ENCODE data around the gene PPP1R3F. TPM values are rescaled to one million over a fixed set of nuclear protein-coding genes. Genes with fewer than 3 reads are reported as not detected.

The PPP1R3F gene
- total RNA-seq, 2 experiments from 2014 or later = 3.2 to 3.5 TPM

GRCh38 chrX:49247916-49248811 is 21.4 kb upstream of the PPP1R3F start:
- CTCF ChIA-PET = no interaction called here
- POLR2A ChIA-PET = interaction anchor here (0.5 kb wide), 1 partner anchor 47 kb away, joined by 3 read pairs; no protein-coding TSS in a partner anchor

GRCh38 chrX:49249071-49249470 is 20.5 kb upstream of the PPP1R3F start:
- POLR2A ChIA-PET = no interaction called here
- CTCF ChIA-PET = no interaction called here

- CTCF ChIA-PET = no interaction called here
These were observed 20.0 kb upstream of the PPP1R3F start for GRCh38 chrX:49249616-49250015.

GRCh38 chrX:49250066-49250465 is 19.5 kb upstream of the PPP1R3F start:
- ChIA-PET CTCF (no interaction called here), POLR2A (no interaction called here)

More at GRCh38 chrX:49249616-49250015, 20.0 kb upstream of the PPP1R3F start:
- POLR2A ChIA-PET = no interaction called here

GRCh38 chrX:49250578-49250977 is 19.0 kb upstream of the PPP1R3F start:
- CTCF ChIA-PET = no interaction called here
- POLR2A ChIA-PET = no interaction called here

GRCh38 chrX:49251325-49251724 is 18.3 kb upstream of the PPP1R3F start:
- CTCF ChIA-PET = no interaction called here
- POLR2A ChIA-PET = no interaction called here

- ChIA-PET CTCF (no interaction called here), POLR2A (no interaction called here)
These were observed 15.0 kb upstream of the PPP1R3F start for GRCh38 chrX:49254639-49255038.

- ChIA-PET POLR2A (interaction anchor here (0.7 kb wide), 1 partner anchor 195 kb away, joined by 3 read pairs; no protein-coding TSS in a partner anchor), CTCF (interaction anchor here (0.7 kb wide), 1 partner anchor 666 kb away, joined by 4 read pairs; the partner anchor contains the start of gene CLCN5)
These were observed 13.2 kb upstream of the PPP1R3F start for GRCh38 chrX:49256268-49256995.

GRCh38 chrX:49257074-49257790 is 12.4 kb upstream of the PPP1R3F start:
- POLR2A ChIA-PET = interaction anchor here (1.0 kb wide), 1 partner anchor 12 kb away, joined by 3 read pairs; no protein-coding TSS in a partner anchor

GRCh38 chrX:49257846-49258748 is 11.5 kb upstream of the PPP1R3F start:
- CTCF ChIA-PET = no interaction called here
- POLR2A ChIA-PET = interaction anchor here (1.0 kb wide), 1 partner anchor 11 kb away, joined by 3 read pairs; no protein-coding TSS in a partner anchor

More at GRCh38 chrX:49257074-49257790, 12.4 kb upstream of the PPP1R3F start:
- CTCF ChIA-PET = no interaction called here

- CTCF ChIA-PET = no interaction called here
- POLR2A ChIA-PET = interaction anchor here (0.5 kb wide), 1 partner anchor 14 kb away, joined by 6 read pairs; no protein-coding TSS in a partner anchor
These were observed 10.9 kb upstream of the PPP1R3F start for GRCh38 chrX:49258749-49259124.

- POLR2A ChIA-PET = no interaction called here
- CTCF ChIA-PET = no interaction called here
These were observed 9.2 kb upstream of the PPP1R3F start for GRCh38 chrX:49260221-49260985.

GRCh38 chrX:49262603-49263002 is 7.0 kb upstream of the PPP1R3F start:
- ChIA-PET CTCF (no interaction called here), POLR2A (no interaction called here)

GRCh38 chrX:49263631-49264030 is 6.0 kb upstream of the PPP1R3F start:
- ChIA-PET CTCF (interaction anchor here (0.7 kb wide), 1 partner anchor 9 kb away, joined by 5 read pairs; no protein-coding TSS in a partner anchor), POLR2A (no interaction called here)

GRCh38 chrX:49264460-49264859 is 5.1 kb upstream of the PPP1R3F start, which contains the start of gene FOXP3:
Gene FOXP3 (minus strand): TSS chrX:49264710. CDS start chrX:49258505, 6,205 bp downstream.
- ChIA-PET CTCF (interaction anchor here (0.6 kb wide), 1 partner anchor 342 kb away, joined by 3 read pairs; no protein-coding TSS in a partner anchor), POLR2A (interaction anchor here (0.9 kb wide), 1 partner anchor 8 kb away, joined by 12 read pairs; no protein-coding TSS in a partner anchor)

- CTCF ChIA-PET = no interaction called here
- POLR2A ChIA-PET = no interaction called here
These were observed 2.8 kb upstream of the PPP1R3F start for GRCh38 chrX:49266523-49267445.

GRCh38 chrX:49268702-49269009 is 937 bp upstream of the PPP1R3F start:
- ChIA-PET POLR2A (interaction anchor here (0.8 to 0.9 kb wide), 4 partner anchors 10 to 102 kb away, joined by 3 to 5 read pairs (median 3); no protein-coding TSS in a partner anchor), CTCF (no interaction called here)
